Measurements from ENCODE around the gene SNAP29.
"Not testable (repeated sequence)": the region's sequence is repeated elsewhere in the genome, so short reads cannot be mapped to it uniquely, and the experiment has no call there.

The SNAP29 gene

DNA sequence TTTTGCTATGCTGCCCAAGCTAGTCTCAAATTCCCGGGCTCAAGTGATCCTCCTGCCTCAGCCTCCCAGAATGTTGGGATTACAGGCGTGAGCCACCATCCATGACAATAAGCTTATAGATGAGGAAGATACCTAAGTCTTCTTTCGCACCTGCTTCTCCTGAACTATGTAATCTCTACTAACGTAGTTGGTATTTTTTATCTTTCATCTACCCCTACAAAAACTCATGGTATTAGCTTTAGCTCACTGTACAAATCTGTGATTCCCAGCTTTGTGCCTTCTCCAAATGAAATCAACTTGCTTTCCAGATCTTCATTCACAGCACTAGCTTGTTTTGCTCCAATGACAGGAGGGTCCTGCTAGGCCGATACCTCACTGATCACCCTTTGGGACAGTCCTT, 36.6 kb upstream of the SNAP29 start:
- POLR2A ChIA-PET = no interaction called here
- TF ChIP-seq, protein P1, sequence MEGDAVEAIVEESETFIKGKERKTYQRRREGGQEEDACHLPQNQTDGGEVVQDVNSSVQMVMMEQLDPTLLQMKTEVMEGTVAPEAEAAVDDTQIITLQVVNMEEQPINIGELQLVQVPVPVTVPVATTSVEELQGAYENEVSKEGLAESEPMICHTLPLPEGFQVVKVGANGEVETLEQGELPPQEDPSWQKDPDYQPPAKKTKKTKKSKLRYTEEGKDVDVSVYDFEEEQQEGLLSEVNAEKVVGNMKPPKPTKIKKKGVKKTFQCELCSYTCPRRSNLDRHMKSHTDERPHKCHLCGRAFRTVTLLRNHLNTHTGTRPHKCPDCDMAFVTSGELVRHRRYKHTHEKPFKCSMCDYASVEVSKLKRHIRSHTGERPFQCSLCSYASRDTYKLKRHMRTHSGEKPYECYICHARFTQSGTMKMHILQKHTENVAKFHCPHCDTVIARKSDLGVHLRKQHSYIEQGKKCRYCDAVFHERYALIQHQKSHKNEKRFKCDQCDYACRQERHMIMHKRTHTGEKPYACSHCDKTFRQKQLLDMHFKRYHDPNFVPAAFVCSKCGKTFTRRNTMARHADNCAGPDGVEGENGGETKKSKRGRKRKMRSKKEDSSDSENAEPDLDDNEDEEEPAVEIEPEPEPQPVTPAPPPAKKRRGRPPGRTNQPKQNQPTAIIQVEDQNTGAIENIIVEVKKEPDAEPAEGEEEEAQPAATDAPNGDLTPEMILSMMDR (IDR thresholded peaks at IDR 0.05; ENCODE audit: insufficient read depth, low read length, missing control alignments) = no peak
- DNase-seq (ENCODE audit: low read depth, low spot score) = no peak
- H3K4me3 ChIP-seq (ENCODE audit: low read depth, low read length) = no peak overlapping the region
- CTCF ChIA-PET = interaction anchor here (0.6 to 1.7 kb wide), 4 partner anchors 18 to 38 kb away, joined by 3 to 4 read pairs (median 4); no protein-coding TSS in a partner anchor

DNA sequence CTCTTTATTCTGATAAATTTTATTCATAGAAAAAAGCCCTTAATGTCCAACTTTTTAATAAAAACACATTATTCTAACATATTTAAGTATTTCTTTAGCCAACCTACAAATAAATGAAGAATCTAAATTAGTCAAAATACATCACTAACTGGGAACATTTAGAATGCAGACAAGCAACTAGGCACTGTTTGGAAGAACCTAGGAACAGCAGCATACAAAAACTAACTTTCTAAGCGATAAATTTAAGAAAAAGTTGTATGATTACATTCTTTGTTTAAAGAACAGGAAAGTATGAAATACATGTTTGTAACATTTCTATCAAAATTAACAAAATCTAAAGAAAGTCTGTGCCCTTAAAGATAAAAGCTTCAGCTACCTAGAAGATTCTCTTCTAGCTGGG, 35.5 kb upstream of the SNAP29 start:
- H3K4me3 ChIP-seq (ENCODE audit: low read depth, low read length) = no peak overlapping the region
- CTCF ChIA-PET = interaction anchor here (1.6 to 1.7 kb wide), 3 partner anchors 11 to 19 kb away, joined by 4 to 6 read pairs (median 4); no protein-coding TSS in a partner anchor
- POLR2A ChIA-PET = no interaction called here
- TF ChIP-seq, protein P1 (IDR thresholded peaks at IDR 0.05; ENCODE audit: insufficient read depth, low read length, missing control alignments) = no peak
- DNase-seq (ENCODE audit: low read depth, low spot score) = no peak

DNA sequence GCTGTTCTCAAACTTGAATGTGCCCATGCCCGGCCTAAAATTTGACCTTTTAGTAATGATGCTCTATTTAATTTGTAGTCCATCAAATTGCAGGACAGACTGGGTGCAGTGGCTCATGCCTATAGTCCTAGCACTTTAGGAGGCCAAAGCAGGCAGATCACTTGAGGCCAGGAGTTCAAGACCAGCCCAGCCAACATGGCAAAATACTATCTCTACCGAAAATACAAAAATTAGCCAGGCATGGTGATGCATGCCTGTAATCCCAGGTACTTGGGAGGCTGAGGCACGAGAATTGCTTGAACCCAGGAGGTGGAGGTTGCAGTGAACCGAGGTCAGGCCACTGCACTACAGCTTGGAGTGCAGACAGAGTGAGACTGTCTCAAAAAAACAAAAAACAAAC, 33.6 kb upstream of the SNAP29 start:
- POLR2A ChIA-PET; DNase-seq (ENCODE audit: low read depth, low spot score); H3K4me3 ChIP-seq (ENCODE audit: low read depth, low read length): not testable (repeated sequence)
- CTCF ChIA-PET = interaction anchor here (1.7 kb wide), 1 partner anchor 9 kb away, joined by 6 read pairs; no protein-coding TSS in a partner anchor

DNA sequence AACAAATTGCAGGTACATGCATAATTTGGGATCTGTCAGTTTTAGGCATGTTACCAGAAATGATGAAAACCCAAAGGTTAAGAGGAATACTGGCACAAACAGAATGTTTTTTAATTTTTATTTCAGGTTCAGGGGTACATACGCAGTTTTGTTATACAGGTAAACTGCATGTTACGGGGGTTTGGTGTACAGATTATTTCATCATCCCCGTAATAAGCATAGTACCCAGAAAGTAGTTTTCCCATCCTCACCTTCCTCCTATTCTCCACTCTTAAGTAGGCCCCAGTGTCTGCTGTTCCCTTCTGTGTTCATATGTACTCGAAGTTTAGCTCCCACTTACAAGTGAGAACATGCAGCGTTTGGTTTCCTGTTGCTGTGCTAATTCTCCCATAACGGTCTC, 33.2 kb upstream of the SNAP29 start:
- no peak for DNase-seq (ENCODE audit: low read depth, low spot score)
- POLR2A ChIA-PET = no interaction called here
- no peak overlapping the region for H3K4me3 ChIP-seq (ENCODE audit: low read depth, low read length)
- CTCF ChIA-PET = no interaction called here
- TF ChIP-seq, protein P1 (IDR thresholded peaks at IDR 0.05; ENCODE audit: insufficient read depth, low read length, missing control alignments) = no peak

DNA sequence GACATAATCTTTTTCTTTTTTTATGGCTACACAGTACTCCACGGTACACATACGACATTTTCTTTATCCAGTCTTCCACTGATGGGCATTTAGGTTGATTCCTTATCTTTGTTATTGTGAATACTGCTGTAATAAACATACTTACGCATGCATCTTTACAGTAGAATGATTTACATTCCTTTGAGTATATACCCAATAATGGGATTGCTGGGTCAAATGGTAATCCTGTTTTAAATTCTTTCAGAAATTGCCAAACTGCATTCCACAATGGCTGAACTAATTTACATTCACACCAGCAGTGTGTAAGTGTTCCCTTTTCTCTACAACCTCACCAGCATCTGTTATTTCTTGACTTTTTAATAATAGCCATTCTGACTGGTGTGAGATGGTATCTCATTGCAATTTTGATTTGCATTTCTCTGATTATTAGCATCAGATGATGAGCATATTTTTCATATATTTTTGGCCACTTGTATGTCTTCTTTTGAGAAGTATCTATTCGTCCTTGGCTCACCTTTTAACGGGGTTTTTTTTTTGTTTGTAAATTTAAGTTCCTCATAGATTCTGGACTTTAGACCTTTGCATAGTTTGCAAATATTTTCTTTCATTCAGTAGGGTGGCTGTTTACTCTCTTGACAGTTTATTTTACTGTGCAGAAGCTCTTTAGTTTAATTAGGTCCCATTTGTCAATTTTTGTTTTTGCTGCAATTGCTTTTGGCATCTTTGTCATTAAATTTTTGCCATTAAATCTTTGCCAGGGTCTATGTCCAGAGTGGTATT, 32.2 kb upstream of the SNAP29 start:
- CTCF ChIA-PET; DNase-seq (ENCODE audit: low read depth, low spot score); H3K4me3 ChIP-seq (ENCODE audit: low read depth, low read length); POLR2A ChIA-PET: not testable (repeated sequence)

DNA sequence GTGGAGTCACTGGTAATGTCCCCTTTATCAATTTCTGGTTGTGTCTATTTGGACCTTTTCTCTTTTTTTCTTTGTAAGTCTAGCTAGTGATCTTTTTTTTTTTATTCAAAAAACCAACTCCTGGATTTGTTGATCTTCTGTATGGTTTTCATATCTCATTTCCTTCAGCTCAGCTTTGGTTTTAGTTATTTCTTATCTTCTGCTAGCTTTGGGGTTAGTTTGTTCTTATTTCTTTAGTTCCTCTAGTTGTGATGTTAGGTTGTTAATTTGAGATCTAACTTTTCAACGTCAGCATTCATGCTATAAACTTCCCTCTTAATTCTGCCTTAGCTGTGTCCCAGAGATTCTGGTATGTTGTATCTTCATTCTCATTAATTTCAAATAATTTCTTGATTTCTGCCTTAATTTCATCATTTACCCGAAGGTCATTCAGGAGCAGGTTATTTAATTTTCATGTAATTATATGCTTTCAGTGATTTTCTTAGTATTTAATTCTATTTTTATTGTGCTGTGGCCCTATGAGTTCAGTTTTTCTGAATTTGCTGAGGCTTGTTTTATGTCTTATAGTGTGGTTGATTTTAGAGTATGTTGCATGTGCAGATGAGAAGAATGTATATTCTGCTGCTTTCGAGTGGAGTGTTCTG, 29.2 kb upstream of the SNAP29 start:
- POLR2A ChIA-PET = no interaction called here
- TF ChIP-seq, protein P1 (IDR thresholded peaks at IDR 0.05; ENCODE audit: insufficient read depth, low read length, missing control alignments) = no peak
- DNase-seq (ENCODE audit: low read depth, low spot score) = no peak
- H3K4me3 ChIP-seq (ENCODE audit: low read depth, low read length) = no peak overlapping the region
- CTCF ChIA-PET = no interaction called here

DNA sequence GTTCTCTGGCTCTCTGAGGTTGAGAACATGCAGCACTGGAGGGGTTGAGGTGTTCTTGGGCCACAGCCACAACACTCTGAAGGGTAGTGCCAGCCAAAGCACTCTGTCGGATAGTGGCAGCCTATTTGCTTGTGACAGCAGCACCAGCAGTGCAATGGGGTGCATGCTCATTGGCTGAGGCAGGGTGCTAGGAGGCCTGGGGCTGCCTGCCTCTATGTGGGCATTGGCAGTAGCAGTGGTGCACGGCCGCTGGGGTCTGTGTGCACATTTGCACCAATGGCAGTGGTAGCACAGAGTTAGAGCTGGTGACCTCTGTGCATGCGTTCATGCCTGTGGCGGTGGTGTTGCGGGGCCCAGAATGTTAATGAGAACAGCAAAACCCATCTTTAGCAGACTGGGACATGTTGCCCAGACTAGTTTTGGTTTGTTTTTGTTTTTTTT, 25.6 kb upstream of the SNAP29 start:
- DNase-seq (ENCODE audit: low read depth, low spot score) = no peak
- H3K4me3 ChIP-seq (ENCODE audit: low read depth, low read length) = no peak overlapping the region
- ChIA-PET POLR2A (no interaction called here), CTCF (no interaction called here)
- TF ChIP-seq, protein P1 (IDR thresholded peaks at IDR 0.05; ENCODE audit: insufficient read depth, low read length, missing control alignments) = no peak
